ENCODE measurements around the gene CERS5.

CERS5 gene

GRCh38 chr12:50167049-50167828, at the start of gene CERS5:
Gene CERS5, minus strand, starts transcription at chr12:50167369. Its CDS starts 72 bp downstream, at chr12:50167297.
- TF ChIP-seq CTCF (IDR thresholded peaks at IDR 0.05; ENCODE audit: extremely low read depth, missing control alignments): no peak
- peak; percentile 99 for DNase-seq (ENCODE audit: low spot score)

- no peak for TF ChIP-seq CTCF (IDR thresholded peaks at IDR 0.05; ENCODE audit: extremely low read depth, missing control alignments)
These were observed 47.9 kb upstream of the CERS5 start for GRCh38 chr12:50215033-50215432.

GRCh38 chr12:50214018-50214417, 46.8 kb upstream of the CERS5 start:
- DNase-seq (ENCODE audit: low spot score): no peak
- TF ChIP-seq CTCF (IDR thresholded peaks at IDR 0.05; ENCODE audit: extremely low read depth, missing control alignments): no peak

More at GRCh38 chr12:50215033-50215432, 47.9 kb upstream of the CERS5 start:
- DNase-seq (ENCODE audit: low spot score): no peak

- TF ChIP-seq CTCF (IDR thresholded peaks at IDR 0.05; ENCODE audit: extremely low read depth, missing control alignments): no peak
- no peak for DNase-seq (ENCODE audit: low spot score)
These were observed 46.3 kb upstream of the CERS5 start for GRCh38 chr12:50213439-50213838.

- TF ChIP-seq CTCF (IDR thresholded peaks at IDR 0.05; ENCODE audit: extremely low read depth, missing control alignments): no peak
- no peak for DNase-seq (ENCODE audit: low spot score)
These were observed 44.9 kb upstream of the CERS5 start for GRCh38 chr12:50212071-50212467.

GRCh38 chr12:50211392-50212070, 44.4 kb upstream of the CERS5 start:
- TF ChIP-seq CTCF (IDR thresholded peaks at IDR 0.05; ENCODE audit: extremely low read depth, missing control alignments): no peak
- DNase-seq (ENCODE audit: low spot score): no peak

- TF ChIP-seq CTCF (IDR thresholded peaks at IDR 0.05; ENCODE audit: extremely low read depth, missing control alignments): no peak
- no peak for DNase-seq (ENCODE audit: low spot score)
These were observed 40.3 kb upstream of the CERS5 start for GRCh38 chr12:50207424-50207823.
